Smooth muscle cell of the brain vasculature (primary cell): ENCODE measurements around the gene FTCD.
"Not testable (repeated sequence)": the region's sequence is repeated elsewhere in the genome, so short reads cannot be mapped to it uniquely, and the experiment has no call there.

Source experiments
- DNase-seq: peaks from one replicate; pipeline ENCODE4 v3.0.0-alpha.2; 2012; ENCODE audit warnings: low read depth, low spot score

Gene FTCD

DNA sequence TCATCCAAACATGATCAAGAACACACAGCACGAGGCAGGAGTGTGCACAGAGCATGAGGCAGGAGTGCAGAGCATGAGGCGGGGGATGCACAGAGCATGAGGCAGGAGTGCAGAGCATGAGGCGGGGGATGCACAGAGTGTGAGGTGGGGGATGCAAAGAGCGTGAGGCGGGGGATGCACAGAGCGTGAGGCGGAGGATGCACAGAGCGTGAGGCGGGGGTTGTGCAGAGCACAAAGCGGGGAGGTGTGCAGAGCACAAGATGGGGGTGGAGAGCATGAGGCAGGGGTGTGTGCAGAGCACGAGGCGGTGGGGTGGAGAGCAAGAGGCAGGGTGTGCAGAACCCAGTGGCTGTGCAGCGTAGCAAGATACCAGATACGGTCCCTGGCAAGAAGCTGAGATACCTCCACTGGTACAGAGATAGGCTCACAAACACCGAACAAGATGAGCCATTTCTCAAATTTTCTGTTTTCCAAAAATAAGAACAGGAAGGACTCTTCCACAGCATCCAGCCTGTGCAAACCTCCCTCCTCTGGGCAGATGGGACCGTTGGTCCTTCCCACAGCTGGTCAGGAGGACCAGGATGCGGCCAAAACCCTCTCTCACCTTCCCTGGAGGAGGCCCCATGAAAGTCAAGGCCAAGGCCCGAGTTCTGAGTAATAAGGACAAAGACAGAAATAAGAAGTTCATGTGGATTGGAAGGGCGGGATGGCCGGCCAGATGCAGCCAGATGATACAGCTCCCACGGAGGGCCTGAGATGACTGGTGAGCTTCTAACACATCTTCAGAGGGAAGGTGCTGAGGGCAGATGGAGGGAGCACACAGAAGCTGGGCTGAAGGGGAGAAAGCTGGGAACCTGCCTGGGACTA lies 16.9 kb upstream of the FTCD start:
- no peak for DNase-seq

DNA sequence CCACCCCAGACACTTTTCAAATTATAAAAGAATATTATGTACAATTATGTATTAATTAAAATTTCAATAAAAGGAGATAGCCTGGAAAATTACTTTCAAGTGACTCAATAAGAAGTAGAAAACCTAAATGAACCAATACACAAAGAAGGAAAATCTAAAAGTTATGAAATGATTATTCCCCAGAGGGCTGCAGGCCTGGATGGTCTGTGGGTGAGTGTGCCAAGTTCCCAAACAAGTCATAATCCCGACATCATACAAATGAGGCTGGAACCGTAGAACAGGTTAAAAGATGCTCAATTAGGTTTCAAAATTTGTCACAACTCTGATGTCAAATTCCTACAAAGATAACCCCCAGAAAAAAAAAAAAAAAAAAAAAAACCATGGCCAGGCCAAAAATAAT lies 16.2 kb upstream of the FTCD start:
- no peak for DNase-seq

DNA sequence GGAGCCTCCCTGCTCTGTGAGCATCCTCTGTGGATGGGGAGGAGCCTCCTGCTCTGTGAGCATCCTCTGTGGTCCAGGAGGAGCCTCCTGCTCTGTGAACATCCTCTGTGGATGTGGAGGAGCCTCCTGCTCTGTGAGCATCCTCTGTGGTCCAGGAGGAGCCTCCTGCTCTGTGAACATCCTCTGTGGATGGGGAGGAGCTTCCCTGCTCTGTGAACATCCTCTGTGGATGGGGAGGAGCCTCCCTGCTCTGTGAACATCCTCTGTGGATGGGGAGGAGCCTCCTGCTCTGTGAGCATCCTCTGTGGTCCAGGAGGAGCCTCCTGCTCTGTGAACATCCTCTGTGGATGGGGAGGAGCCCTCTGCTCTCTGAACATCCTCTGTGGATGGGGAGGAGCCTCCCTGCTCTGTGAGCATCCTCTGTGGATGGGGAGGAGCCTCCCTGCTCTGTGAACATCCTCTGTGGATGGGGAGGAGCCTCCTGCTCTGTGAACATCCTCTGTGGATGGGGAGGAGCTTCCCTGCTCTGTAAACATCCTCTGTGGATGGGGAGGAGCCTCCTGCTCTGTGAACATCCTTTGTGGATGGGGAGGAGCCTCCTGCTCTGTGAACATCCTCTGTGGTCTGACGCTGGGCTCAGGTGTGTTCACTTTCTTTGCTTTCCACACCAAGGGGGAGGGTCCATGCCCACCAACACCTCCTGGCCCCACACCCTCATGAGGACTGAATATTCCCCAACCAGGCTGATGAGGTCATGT lies 15.2 kb upstream of the FTCD start:
- DNase-seq, result not testable (repeated sequence)

DNA sequence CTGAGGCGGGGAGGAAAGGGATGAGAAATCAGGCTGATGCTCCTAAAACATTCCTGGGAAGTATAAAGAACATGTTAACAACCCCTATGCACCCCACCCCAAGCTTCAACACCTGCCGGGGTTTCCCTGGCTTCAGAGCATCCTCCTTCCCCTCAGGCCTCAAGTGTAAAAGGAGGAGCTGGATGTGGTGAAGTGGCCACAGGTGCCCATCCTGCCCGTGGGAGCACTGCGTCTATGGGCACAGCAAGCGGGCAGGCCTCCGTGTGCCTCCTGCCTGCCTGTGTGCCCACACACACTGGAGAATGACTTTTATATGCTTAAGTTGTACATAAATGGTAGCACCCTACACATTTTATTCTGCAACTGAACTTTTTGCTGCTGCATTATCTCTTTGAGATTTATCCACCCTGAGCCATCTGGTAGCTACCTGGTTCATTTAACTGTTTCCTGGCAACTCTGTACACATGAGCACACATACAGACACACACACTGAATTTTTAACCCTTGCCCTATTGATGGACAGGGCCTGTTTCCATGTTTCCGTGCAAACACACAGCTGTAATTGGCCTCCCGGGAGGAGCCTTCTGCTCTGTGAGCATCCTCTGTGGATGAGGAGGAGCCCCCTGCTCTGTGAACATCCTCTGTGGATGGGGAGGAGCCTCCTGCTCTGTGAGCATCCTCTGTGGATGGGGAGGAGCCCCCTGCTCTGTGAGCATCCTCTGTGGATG lies 13.4 kb upstream of the FTCD start:
- DNase-seq, result no peak

DNA sequence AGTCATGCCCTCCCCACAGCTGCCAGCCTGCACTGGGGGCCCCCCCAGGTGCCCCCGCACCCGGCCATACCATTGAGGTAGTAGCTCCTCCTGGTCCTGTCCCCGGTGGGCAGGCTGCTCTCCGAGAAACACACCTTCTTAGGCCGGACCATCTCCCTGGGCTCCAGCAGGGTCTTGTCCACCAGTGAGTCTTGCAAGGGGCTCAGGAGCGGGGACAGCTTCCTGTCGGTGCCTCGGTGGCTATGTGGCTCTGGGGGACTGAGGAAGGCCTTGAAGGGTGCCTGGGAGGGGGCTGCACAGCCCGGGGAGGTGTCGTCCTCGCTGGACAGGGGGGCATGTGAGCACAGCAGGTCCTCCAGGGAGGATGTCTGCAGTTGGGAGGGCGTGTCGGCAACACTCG lies 12.9 kb upstream of the FTCD start:
- DNase-seq, result no peak

DNA sequence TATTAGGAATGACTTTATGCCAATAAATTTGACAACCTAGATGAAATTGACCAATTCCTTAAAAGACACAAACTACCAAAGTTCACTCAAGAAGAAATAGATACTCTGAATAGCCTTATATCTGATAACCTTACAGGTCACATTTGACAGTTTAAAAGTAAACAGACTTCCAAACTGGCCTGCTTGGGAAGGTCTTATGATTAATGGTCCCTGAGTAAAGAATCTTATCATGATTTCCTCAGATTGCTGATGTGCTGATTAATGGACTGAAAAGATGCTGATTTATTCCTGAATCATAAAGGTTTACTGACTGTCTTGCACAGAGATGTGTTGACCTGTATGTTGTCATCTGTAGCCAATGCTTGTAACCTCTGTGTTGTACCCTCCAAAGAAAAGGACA lies 9.7 kb upstream of the FTCD start:
- DNase-seq, result no peak

DNA sequence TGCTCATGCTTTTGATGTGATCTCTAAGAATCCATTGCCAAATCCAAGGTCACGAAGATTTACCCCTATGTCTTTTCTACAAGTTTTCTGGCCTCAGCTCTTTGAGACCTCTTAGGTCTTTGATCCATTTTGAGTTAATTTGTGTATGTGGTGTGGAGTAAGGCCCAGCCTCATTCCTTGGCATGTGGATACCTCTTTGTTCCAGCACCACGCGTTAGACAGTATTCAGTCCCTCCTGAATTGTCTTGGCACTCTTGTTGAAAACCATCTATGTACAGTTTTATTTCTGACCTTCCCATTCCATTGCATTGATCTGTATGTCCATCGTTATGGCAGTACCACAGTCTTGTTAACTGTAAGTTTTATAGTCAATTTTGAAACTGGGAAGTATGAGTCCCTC lies 8.0 kb upstream of the FTCD start:
- DNase-seq, result no peak

DNA sequence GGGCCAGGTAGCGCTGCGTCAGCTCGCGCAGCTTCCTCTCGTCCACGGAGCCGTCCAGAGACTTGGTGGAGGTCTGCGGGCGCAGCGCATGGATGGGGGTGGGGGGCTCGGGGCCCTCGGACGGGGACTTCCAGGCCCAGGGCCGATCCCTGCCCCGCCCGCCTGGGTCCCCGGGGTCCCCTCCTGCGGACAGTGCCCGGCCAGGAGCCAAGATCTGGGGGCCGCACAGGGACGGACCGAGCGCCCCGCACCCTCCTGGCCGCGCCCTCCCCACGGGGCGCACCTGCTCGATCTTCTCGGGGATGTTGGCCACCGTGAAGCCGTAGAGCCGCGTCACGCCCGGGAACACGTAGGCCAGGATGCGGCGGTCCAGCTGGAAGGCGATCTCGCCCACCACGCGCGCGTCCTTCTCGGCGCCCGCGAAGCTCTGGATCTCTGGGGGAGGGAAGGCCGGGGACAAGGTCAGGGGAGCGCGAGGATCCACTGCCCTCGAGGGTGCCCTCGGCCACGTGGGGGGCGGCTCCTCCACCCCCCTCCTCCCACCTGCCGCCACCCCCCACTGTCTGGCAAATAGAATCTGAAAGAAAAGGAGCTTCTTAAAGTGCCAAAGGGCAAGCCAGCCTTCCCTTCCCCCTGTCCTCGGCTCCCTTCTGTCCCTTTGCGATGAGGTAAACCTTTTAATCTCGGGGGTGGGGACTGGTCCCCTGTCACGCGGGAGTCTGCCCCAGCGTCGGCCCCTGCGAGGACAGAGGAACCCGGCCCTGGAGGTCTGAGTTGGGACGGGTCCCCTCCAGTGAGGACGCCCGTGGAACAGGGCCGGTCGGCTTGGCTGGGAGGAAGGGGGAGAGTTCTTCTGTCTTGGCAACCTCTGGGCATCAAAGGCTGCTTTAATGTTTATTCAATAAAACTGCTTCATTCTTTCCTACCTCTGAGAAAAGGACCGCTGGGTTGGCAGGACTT lies 6.5 kb upstream of the FTCD start:
- no peak for DNase-seq

DNA sequence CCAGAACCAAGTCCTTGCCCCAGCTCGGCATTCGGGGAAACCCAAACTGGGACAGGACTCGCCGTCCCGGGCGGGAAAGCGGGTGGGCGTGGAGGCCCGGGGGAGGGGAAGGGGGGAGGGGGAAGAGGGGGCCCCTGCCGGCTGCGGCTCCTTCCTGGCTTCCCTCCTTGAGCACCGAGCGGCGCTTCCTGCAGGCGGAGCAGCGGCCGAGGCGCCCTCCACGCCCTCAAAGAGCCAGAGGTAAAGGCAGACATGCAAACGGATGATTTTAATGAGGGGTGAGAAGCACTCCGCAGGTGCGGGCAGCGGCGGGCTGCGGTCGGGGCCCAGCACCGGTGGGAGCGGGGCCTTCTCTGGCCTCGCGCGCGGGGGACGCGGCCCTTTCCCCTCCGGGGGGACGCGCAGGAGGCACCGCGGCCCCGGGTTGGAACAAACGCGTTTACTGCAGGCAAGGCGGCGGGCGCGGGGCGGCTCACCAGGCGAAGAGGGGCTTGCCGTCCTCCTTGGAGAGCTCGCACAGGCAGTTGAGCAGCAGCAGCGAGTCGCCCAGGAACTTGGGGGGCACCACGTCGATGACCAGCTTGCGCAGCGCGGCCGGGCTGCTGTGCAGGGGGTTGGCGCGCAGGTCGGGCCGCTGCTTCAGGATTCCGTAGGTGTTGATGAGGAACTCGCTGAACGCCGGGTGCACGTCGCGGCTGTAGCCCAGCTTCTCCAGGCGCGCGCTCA lies 5.7 kb upstream of the FTCD start:
- DNase-seq, result no peak

DNA sequence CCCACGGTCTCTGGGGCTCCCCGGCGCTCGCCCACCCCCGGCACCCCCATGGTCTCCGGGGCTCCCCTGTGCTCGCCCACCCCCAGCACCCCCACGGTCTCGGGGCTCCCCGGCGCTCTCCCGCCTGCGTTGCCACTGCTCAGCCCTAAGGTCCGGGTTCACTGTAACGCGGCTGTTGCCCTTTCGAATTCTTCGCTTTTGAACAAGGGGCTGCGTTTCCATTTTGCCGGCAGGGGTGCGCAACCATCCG lies 5.2 kb upstream of the FTCD start:
- DNase-seq, result no peak

DNA sequence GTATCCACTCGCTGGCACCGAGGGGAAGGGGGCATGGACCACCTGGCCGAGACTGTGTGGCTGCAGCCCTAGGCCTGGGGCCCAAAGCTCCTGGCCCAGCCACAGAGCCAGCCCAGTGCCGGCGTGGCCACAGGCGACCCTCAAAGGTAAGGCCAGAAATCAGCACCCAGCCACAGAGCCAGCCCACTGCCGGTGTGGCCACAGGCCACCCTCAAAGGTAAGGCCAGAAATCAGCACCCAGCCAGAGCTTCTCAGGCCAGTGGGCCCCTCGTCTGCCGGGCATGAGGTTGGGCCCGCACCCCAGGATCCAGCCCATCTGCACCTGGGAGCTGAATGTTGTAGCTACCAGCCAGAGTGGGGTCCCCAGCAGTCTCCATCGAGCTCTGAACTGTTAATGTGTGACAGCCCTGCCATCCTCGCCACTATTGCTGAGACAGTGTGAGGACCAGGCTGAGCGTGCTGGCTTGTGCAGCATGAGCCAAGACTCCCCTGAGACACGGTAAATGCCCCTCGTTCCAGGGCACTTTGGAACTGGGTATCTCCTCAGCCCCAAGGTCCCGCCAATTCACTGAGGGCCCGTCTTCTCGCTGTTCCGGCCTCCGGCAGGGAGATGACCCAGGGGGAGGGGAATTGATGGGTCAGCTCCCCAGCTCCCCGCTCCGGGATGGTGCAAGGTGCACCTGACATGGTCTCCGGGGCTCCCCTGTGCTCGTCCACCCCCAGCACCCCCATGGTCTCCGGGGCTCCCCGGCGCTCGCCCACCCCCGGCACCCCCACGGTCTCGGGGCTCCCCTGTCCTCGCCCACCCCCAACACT lies 4.7 kb upstream of the FTCD start:
- no peak for DNase-seq

DNA sequence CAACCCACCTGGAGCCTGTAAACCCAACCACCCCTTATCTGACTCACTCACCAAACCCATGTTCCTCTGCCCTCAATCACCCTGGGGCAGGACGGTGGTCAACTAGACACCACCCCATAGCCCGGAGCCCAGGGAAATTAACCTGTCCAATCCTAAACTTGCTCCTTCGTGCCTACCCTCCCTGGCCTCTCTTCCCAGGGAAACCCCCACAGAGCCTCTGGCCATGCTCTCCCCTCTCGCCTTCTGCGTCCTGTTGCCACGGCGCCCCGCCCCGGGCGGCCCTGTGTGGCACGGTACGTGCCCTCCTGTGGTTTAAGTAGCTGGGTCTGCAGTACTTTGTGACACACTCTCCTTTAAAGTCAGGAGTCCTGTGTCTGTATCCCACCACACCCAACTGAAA lies 4.0 kb upstream of the FTCD start:
- DNase-seq, result no peak

DNA sequence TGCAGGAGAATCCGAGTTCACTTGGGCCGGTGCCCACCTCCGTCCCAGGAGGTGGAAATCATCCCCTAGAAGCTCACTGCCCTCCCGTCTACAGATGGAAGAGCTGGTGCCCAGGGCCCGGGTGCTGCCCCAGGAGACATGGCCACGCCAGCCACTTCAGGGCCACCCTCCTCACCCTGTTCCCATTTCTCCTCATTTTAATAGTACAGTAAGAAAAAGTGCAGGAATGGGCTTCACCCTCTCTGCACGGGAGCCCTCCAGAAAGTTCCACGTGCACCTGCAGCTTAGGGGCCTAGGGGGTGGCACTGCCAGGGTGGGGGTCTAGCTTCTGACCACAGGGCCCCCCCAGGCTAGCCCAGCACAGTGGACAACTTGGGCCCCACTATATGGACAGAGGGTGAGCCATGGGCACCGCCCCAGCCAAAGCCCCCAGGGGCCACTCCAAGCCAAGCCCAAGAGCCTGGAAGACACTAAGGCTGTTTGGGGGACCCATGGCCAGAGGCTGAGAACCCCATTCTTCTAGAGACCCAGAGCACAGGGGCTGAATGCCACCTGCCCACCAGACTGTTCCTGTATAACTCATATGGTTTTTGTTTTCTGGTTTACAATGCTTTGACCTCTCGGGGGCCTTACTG lies 3.4 kb upstream of the FTCD start:
- DNase-seq, result no peak

DNA sequence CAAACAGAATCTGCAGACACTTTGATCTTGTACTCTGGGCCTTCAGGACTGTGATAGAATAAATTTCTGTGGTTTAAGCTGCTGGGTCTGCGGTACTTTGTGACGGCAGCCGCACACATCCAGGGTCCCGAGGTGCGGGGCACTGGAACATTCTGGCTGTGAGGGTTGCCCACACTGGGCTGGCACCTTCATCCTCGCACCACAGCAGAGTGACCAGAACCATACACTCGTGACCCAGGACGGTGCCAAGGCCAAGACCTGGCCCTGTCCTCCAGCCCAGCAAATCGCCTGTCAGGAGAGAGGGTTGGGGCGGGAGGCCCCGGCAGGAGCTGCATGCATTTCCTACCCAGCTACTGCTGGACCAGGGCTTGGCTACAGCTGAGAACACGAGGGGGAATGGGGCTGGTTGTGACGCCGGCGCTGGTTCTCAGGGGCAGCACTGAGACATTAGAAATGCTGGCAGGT lies 2.6 kb upstream of the FTCD start:
- no peak for DNase-seq

DNA sequence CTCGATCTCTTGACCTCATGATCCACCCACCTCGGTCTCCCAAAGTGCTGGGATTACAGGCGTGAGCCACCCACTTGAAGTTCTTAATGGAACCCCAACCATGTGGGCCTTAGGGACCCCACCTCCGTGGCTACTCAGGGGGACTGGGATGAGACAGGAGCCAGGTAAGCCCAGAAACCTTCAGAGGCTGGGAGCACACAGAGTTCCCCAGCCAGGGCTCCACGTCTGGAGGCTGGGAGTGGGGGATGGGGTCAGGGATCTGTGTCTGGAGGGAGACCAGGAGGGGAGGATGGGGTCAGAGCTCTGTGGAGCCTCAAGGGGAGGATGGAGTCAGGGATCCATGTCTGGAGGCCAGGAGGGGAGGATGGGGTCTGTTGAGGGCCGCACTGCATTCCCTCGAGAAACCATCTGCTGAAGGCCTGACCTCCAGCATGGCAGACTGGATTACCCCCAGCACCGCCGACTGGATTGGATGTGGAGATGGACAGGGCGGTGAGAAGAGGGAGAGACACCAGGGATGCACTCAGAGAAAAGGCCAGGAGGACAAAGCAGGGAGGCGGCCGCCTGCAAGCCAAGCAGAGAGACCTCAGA lies 2.1 kb upstream of the FTCD start:
- DNase-seq, result no peak

DNA sequence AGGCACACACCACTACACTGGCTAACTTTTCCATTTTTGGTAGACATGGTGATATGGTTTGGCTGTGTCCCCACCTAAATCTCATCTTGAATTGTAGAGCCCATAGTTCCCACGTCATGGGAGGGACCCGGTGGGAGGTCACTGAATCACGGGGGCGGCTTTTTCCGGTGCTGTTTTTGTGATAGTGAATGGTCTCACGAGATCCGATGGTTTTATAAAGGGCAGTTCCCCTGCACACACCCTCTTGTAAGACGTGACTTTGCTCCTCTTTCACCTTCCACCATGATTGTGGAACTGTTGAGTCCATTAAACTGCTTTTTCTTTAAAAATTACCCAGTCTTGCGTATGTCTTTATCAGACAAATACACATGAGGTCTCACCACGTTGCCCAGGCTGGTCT lies 1.3 kb upstream of the FTCD start:
- no peak for DNase-seq

DNA sequence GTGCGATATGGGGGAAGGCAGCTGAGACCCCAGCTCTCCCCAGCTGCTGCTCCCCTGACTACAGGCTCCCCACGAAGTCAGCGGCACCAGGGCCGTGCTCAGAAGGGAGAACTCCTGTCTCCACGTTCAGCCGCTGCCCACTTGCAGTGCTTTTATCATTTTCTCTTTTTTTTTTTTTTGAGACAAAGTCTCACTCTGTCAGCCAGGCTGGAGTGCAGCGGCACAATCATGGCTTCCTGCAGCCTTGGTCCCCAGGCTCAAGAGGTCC lies 933 bp upstream of the FTCD start:
- no peak for DNase-seq

DNA sequence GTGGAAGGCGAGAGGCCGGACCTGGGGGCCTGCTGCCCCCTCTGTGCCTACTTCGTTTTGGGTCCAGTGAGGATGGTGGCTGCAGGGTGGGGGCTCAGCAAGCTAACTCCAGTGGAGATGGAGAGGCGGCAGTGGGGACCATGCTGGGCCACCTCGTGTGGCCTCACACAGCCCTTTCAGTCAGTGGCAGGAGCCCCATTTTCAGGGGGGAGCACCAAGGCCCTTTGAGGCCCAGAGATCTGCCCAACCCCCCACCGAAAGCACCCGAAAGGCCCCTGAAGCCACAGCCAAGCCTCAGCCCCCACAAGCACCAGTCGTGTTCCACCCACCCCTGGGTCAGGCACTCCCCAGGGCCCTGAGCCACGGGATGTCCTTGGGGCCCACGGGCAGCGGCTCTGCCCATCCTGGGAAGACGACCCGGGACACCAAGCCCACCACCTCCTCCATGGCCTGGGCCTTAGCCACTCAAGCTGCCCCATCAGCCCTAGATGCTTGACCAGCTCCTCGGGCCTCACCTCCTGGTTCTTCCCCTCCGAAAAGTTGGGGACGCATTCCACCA lies 345 bp downstream of the FTCD start:
- no peak for DNase-seq
